SK-N-SH (cell line): ENCODE results near the gene SHROOM3. TPM values are rescaled to one million over a fixed set of nuclear protein-coding genes. Genes with fewer than 3 reads are reported as not detected.
A peak's percentile ranks its signal among the peaks of the same experiment; 100 is the strongest.

Source experiments
- CTCF ChIA-PET: fragments of 300-600, 350-600 bp; formaldehyde crosslinking; extraction: SDS; loops from one replicate; lab custom pipeline; 2021; lab: Yijun Ruan, JAX
- POLR2A ChIA-PET: fragments of 350-600 bp; sonication (Branson Sonifier 250); formaldehyde crosslinking; extraction: SDS; loops from one replicate; lab custom pipeline; 2020; ENCODE audit warnings: antibody characterized with exemption, inconsistent platforms; lab: Yijun Ruan, JAX
- DNase-seq: peaks from one replicate; pipeline ENCODE4 v3.0.0; 2012
- H2AFZ ChIP-seq: fragments of 200-600 bp; sonication (generic); 2 replicates; pipeline ENCODE4 v1.8.1; 2016; ENCODE audit warnings: antibody characterized with exemption, mild to moderate bottlenecking, low read depth
- H3F3A ChIP-seq: fragments of 200-600 bp; sonication (generic); replicated peaks from 2 replicates; pipeline ENCODE3; 2016; ENCODE audit warnings: antibody characterized with exemption, mild to moderate bottlenecking; ENCODE audit not compliant: insufficient read depth
- H3K27ac ChIP-seq, 2 experiments: fragments of 200-500 bp in 1 of 2; fragments of 200-600 bp in 1 of 2; sonication (Bioruptor generic) in 1 of 2; sonication (generic), shearing (Covaris generic) in 1 of 2; 2 replicates each; pipeline versions ENCODE4 v1.5.1 to v1.6.1; 2014 to 2016; ENCODE audit warnings: low read depth in 2 of 2, inconsistent platforms in 1 of 2, low read length in 1 of 2, mild to moderate bottlenecking in 1 of 2, mixed read lengths in 1 of 2
- H3K27me3 ChIP-seq: fragments of 200-600 bp; sonication (generic), shearing (Covaris generic); 2 replicates; pipeline ENCODE4 v1.6.1; 2016; ENCODE audit warnings: mixed run types; ENCODE audit not compliant: insufficient read depth
- H3K36me3 ChIP-seq, 2 experiments: fragments of 200-500 bp in 1 of 2; fragments of 200-600 bp in 1 of 2; sonication (Bioruptor generic) in 1 of 2; sonication (generic) in 1 of 2; replicated peaks in 1 of 2; 2 replicates each; pipeline versions ENCODE3 to v1.5.1; 2014 to 2016; ENCODE audit warnings: low read length in 1 of 2, mild to moderate bottlenecking in 1 of 2; ENCODE audit not compliant: insufficient read depth in 2 of 2, control insufficient read depth in 1 of 2
- H3K4me1 ChIP-seq, 2 experiments: fragments of 200-500 bp in 1 of 2; fragments of 200-600 bp in 1 of 2; sonication (Bioruptor generic) in 1 of 2; sonication (generic), shearing (Covaris generic) in 1 of 2; 2 replicates each; pipeline versions ENCODE4 v1.5.1 to v1.6.1; 2014 to 2016; ENCODE audit warnings: low read depth in 1 of 2, low read length in 1 of 2, mixed run types in 1 of 2; ENCODE audit not compliant: insufficient read depth in 2 of 2, control insufficient read depth in 1 of 2
- H3K4me2 ChIP-seq: fragments of 200-600 bp; sonication (generic), shearing (Covaris generic); 2 replicates; pipeline ENCODE4 v1.6.1; 2017; ENCODE audit warnings: mixed run types
- H3K4me3 ChIP-seq, 2 experiments: fragments of 200-500 bp in 1 of 2; fragments of 200-600 bp in 1 of 2; sonication (Bioruptor generic) in 1 of 2; sonication (generic), shearing (Covaris generic) in 1 of 2; 2 replicates each; pipeline versions ENCODE4 v1.5.1 to v1.8.1; 2014 to 2016; ENCODE audit warnings: low read depth in 2 of 2, inconsistent platforms in 1 of 2, low read length in 1 of 2, mild to moderate bottlenecking in 1 of 2, mixed read lengths in 1 of 2, moderate library complexity in 1 of 2
- H3K79me2 ChIP-seq: fragments of 200-600 bp; sonication (generic); 2 replicates; pipeline ENCODE4 v1.8.1; 2017; ENCODE audit warnings: mild to moderate bottlenecking; ENCODE audit not compliant: insufficient read depth
- H3K9ac ChIP-seq: fragments of 200-600 bp; sonication (generic); 2 replicates; pipeline ENCODE4 v1.6.1; 2017; ENCODE audit warnings: mixed run types
- H3K9me2 ChIP-seq: fragments of 200-600 bp; sonication (generic); 2 replicates; pipeline ENCODE4 v1.6.1; 2017; ENCODE audit warnings: mixed run types
- H3K9me3 ChIP-seq: fragments of 200-600 bp; sonication (generic); 2 replicates; pipeline ENCODE4 v1.6.1; 2017; ENCODE audit warnings: mixed run types, mild to moderate bottlenecking, moderate library complexity
- H4K20me1 ChIP-seq: fragments of 200-600 bp; sonication (generic); 2 replicates; pipeline ENCODE4 v1.6.1; 2017; ENCODE audit warnings: mild to moderate bottlenecking, mixed run types; ENCODE audit not compliant: insufficient read depth
- ELF1 ChIP-seq: IDR thresholded peaks from 2 replicates; pipeline ENCODE4 v1.4.0; 2012
- EP300 ChIP-seq, 2 experiments: IDR thresholded peaks; 2 replicates each; pipeline versions ENCODE4 v1.4.0 to v1.6.1; 2012; ENCODE audit warnings: borderline replicate concordance in 1 of 2, low read depth in 1 of 2, low read length in 1 of 2
- EZH2phosphoT487 ChIP-seq: fragments of 200-600 bp; sonication (generic); IDR thresholded peaks from 2 replicates; pipeline ENCODE4 v1.6.1; 2017; ENCODE audit warnings: low read depth, mixed run types, mild to moderate bottlenecking, antibody characterized with exemption, moderate library complexity, borderline replicate concordance
- FOXJ3 ChIP-seq: sonication (generic); formaldehyde crosslinking; IDR thresholded peaks from 2 replicates; pipeline ENCODE4 v1.5.1; 2020; ENCODE audit warnings: mild to moderate bottlenecking, missing genetic modification reagents
- GATA2 ChIP-seq: sonication (generic); formaldehyde crosslinking; IDR thresholded peaks from 2 replicates; pipeline ENCODE4 v1.5.0; 2020; ENCODE audit warnings: mild to moderate bottlenecking, missing genetic modification reagents
- MEF2A ChIP-seq: IDR thresholded peaks from 2 replicates; pipeline ENCODE4 v1.4.0; 2012; ENCODE audit warnings: low read depth, borderline replicate concordance
- MXI1 ChIP-seq: IDR thresholded peaks from 2 replicates; pipeline ENCODE4 v1.6.1; 2012; ENCODE audit warnings: mild to moderate bottlenecking, low read depth, low read length, improper control_type of control experiment
- NFIC ChIP-seq: IDR thresholded peaks from 2 replicates; pipeline ENCODE4 v1.4.0; 2012; ENCODE audit warnings: borderline replicate concordance
- POLR2AphosphoS5 ChIP-seq: IDR thresholded peaks from 2 replicates; pipeline ENCODE4 v1.6.1; 2012; ENCODE audit warnings: low read depth, low read length
- RCOR1 ChIP-seq: fragments of 150-350 bp; IDR thresholded peaks from 2 replicates; pipeline ENCODE4 v1.6.1; 2017; ENCODE audit warnings: antibody characterized with exemption, low read length
- RXRA ChIP-seq: IDR thresholded peaks from 2 replicates; pipeline ENCODE4 v1.4.0; 2012; ENCODE audit warnings: low read depth, mild to moderate bottlenecking, borderline replicate concordance
- TCF12 ChIP-seq: IDR thresholded peaks from 2 replicates; pipeline ENCODE4 v1.4.0; 2012
- TEAD4 ChIP-seq: IDR thresholded peaks from 2 replicates; pipeline ENCODE4 v1.4.0; 2012; ENCODE audit warnings: mild to moderate bottlenecking, borderline replicate concordance; ENCODE audit not compliant: insufficient read depth
- WGBS: methylation state at CpG from one replicate; pipeline ENCODE4 v1.1.6; 2017; ENCODE audit warnings: low lambda C conversion rate; 5-methylcytosine and 5-hydroxymethylcytosine counted together
- polyA plus RNA-seq, 3 experiments: library from polyadenylated mRNA; depleted of rRNA; stranded (reverse); fragments of >200 nt; gene quantifications; 2 replicates each; pipeline ENCODE4 v1.2.3, GENCODE V29; 2012
- TF ChIP-seq, protein P1 (sequence below): IDR thresholded peaks from 2 replicates; pipeline ENCODE4 v1.6.1; 2012; ENCODE audit warnings: mild to moderate bottlenecking, low read depth, low read length, moderate library complexity
- TF ChIP-seq, protein P2 (sequence below): fragments of 150-350 bp; IDR thresholded peaks from 2 replicates; pipeline ENCODE4 v1.6.1; 2017; ENCODE audit warnings: antibody characterized with exemption, low read length, low read depth, borderline replicate concordance
- TF ChIP-seq, protein P3 (sequence below): IDR thresholded peaks from 2 replicates; pipeline ENCODE4 v1.4.0; 2012; ENCODE audit warnings: low read depth, borderline replicate concordance
- TF ChIP-seq, protein P4 (sequence below): IDR thresholded peaks from 2 replicates; pipeline ENCODE4; 2012
- TF ChIP-seq, protein P5 (sequence below): IDR thresholded peaks from 2 replicates; pipeline ENCODE4 v1.4.0; 2012; ENCODE audit warnings: low read depth, borderline replicate concordance

SHROOM3 gene
- polyA plus RNA-seq, 1 of the 3 experiments (the other 2 are of a cell fraction), result 4.3 TPM

DNA sequence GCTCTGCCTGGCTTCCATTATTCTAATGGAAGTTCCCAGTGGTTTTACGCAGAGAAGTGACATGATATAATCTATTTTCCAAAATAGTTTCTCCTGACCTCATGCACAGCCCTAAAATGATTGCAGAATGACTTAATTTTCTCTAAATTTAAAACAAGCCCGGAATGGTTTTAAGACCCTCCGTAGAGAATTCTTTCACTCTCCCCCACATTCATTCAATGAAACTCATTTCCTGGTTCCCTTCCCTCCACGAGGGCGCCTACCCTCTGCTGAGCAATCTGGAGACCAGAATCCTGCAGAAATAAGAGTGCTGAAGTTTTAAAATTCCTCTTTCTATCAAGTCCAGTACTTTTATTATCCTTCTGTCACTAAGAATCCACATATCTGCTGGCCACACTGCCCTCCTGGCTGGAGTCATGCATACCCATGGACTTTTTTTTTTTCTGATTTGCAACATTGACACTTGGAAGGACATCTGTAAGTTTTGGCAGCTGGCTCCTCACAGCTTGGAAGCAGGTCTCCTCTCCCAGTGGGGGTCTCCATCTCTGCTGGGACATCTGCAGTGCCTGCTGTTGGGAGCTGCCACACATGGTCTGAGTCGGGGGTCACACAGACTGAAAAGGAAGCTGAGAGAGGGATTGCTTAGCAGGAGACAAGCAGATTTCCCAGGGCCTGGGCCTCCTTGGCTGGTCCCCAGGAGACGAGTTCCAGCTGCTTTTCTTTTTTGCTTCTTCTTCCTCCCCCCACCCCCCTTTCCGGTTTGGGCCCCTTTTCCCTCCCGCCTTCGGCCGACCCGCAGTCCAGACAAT is 376.8 kb downstream of the SHROOM3 start:
- Histone ChIP-seq H3K9me3 (0 out of 2 replicates have a peak, but pooled peaks cover 5% of the 10 kb centered on the region), H3F3A (peaks cover 16% of the 10 kb centered on the region), H3K27me3 (no peaks in the 10 kb centered on the region), H3K4me1 (peaks cover 0 to 10% of the 10 kb centered on the region in 2 experiments; a peak in 2 of 4 replicates), H4K20me1 (no peaks in the 10 kb centered on the region), H3K4me3 (0 out of 4 replicates have a peak overlapping the region, but pooled peaks of 1 of the 2 experiments have one; percentile 11), H3K9ac (peak overlapping the region; percentile 59)
- CTCF ChIA-PET, result no interaction called here
- WGBS, result 52% methylated on average over 12 of the region's 12 CpGs
- POLR2A ChIA-PET, result interaction anchor here (0.6 kb wide), 1 partner anchor 351 kb away, joined by 4 read pairs; no protein-coding TSS in a partner anchor
- no peak for DNase-seq
- TF ChIP-seq MEF2A (0 out of 2 replicates have a peak, but pooled peaks have one; percentile 40), ELF1 (no peak), GATA2 (CRISPR knock-in tag) (no peak), NFIC (peak; percentile 5; the same call in 1 of the 2 replicates), MXI1 (no peak), EP300 (IDR thresholded peaks at IDR 0.05; ENCODE audit: borderline replicate concordance in 1 of 2, low read depth in 1 of 2, low read length in 1 of 2) (peak in 1 of 2 experiments; percentile 41; a peak in 1 of 4 replicates), TCF12 (peak; percentile 55), EZH2phosphoT487 (no peak), RXRA (no peak), RCOR1 (no peak), FOXJ3 (CRISPR knock-in tag) (no peak), TEAD4 (0 out of 2 replicates have a peak, but pooled peaks have one; percentile 11), POLR2AphosphoS5 (no peak)
- TF ChIP-seq, protein P1, sequence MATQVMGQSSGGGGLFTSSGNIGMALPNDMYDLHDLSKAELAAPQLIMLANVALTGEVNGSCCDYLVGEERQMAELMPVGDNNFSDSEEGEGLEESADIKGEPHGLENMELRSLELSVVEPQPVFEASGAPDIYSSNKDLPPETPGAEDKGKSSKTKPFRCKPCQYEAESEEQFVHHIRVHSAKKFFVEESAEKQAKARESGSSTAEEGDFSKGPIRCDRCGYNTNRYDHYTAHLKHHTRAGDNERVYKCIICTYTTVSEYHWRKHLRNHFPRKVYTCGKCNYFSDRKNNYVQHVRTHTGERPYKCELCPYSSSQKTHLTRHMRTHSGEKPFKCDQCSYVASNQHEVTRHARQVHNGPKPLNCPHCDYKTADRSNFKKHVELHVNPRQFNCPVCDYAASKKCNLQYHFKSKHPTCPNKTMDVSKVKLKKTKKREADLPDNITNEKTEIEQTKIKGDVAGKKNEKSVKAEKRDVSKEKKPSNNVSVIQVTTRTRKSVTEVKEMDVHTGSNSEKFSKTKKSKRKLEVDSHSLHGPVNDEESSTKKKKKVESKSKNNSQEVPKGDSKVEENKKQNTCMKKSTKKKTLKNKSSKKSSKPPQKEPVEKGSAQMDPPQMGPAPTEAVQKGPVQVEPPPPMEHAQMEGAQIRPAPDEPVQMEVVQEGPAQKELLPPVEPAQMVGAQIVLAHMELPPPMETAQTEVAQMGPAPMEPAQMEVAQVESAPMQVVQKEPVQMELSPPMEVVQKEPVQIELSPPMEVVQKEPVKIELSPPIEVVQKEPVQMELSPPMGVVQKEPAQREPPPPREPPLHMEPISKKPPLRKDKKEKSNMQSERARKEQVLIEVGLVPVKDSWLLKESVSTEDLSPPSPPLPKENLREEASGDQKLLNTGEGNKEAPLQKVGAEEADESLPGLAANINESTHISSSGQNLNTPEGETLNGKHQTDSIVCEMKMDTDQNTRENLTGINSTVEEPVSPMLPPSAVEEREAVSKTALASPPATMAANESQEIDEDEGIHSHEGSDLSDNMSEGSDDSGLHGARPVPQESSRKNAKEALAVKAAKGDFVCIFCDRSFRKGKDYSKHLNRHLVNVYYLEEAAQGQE, result no peak
- TF ChIP-seq, protein P2, sequence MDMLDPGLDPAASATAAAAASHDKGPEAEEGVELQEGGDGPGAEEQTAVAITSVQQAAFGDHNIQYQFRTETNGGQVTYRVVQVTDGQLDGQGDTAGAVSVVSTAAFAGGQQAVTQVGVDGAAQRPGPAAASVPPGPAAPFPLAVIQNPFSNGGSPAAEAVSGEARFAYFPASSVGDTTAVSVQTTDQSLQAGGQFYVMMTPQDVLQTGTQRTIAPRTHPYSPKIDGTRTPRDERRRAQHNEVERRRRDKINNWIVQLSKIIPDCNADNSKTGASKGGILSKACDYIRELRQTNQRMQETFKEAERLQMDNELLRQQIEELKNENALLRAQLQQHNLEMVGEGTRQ, result no peak
- TF ChIP-seq, protein P3, sequence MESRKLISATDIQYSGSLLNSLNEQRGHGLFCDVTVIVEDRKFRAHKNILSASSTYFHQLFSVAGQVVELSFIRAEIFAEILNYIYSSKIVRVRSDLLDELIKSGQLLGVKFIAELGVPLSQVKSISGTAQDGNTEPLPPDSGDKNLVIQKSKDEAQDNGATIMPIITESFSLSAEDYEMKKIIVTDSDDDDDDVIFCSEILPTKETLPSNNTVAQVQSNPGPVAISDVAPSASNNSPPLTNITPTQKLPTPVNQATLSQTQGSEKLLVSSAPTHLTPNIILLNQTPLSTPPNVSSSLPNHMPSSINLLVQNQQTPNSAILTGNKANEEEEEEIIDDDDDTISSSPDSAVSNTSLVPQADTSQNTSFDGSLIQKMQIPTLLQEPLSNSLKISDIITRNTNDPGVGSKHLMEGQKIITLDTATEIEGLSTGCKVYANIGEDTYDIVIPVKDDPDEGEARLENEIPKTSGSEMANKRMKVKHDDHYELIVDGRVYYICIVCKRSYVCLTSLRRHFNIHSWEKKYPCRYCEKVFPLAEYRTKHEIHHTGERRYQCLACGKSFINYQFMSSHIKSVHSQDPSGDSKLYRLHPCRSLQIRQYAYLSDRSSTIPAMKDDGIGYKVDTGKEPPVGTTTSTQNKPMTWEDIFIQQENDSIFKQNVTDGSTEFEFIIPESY, result no peak
- TF ChIP-seq, protein P4, sequence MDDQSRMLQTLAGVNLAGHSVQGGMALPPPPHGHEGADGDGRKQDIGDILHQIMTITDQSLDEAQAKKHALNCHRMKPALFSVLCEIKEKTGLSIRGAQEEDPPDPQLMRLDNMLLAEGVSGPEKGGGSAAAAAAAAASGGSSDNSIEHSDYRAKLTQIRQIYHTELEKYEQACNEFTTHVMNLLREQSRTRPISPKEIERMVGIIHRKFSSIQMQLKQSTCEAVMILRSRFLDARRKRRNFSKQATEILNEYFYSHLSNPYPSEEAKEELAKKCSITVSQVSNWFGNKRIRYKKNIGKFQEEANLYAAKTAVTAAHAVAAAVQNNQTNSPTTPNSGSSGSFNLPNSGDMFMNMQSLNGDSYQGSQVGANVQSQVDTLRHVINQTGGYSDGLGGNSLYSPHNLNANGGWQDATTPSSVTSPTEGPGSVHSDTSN, result peak; percentile 21; the same call in 1 of the 2 replicates
- TF ChIP-seq, protein P5, sequence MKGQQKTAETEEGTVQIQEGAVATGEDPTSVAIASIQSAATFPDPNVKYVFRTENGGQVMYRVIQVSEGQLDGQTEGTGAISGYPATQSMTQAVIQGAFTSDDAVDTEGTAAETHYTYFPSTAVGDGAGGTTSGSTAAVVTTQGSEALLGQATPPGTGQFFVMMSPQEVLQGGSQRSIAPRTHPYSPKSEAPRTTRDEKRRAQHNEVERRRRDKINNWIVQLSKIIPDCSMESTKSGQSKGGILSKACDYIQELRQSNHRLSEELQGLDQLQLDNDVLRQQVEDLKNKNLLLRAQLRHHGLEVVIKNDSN, result no peak
- TF ChIP-seq, all 33 proteins: peak for 6
- Histone ChIP-seq H3K9me2 (no peaks in the 10 kb centered on the region), H3K79me2 (no peaks in the 10 kb centered on the region), H3K27ac (peak overlapping the region; percentile 41 to 88), H3K36me3 (no peaks in the 10 kb centered on the region), H2AFZ (peak overlapping the region; percentile 80), H3K4me2 (peak overlapping the region; percentile 51)
